GM19455 (cell line): ENCODE measurements around the gene THRAP3.

Source experiments
- ATAC-seq: cut with Tn5 transposase; IDR thresholded peaks from one replicate; pipeline ENCODE4 v1.9.1; 2021; ENCODE audit not compliant: unreplicated experiment

Gene THRAP3

GRCh38 chr1:36323636-36324352, 99.6 kb downstream of the THRAP3 start, which contains the start of gene EVA1B:
Gene EVA1B (minus strand): TSS chr1:36323645. CDS start chr1:36323037, 608 bp downstream.
- ATAC-seq = no peak

- ATAC-seq = no peak
These were observed 100.1 kb downstream of the THRAP3 start for GRCh38 chr1:36324353-36324703.

GRCh38 chr1:36326499-36326898, 102.3 kb downstream of the THRAP3 start:
- ATAC-seq = no peak

- ATAC-seq = no peak
These were observed 103.3 kb downstream of the THRAP3 start for GRCh38 chr1:36327421-36328087.

GRCh38 chr1:36328088-36328480, 103.8 kb downstream of the THRAP3 start:
- ATAC-seq = no peak

GRCh38 chr1:36328713-36329112, 104.5 kb downstream of the THRAP3 start:
- ATAC-seq = no peak

GRCh38 chr1:36329817-36330216, 105.6 kb downstream of the THRAP3 start:
- no peak for ATAC-seq

GRCh38 chr1:36330940-36331339, 106.7 kb downstream of the THRAP3 start:
- no peak for ATAC-seq

- no peak for ATAC-seq
These were observed 113.6 kb downstream of the THRAP3 start for GRCh38 chr1:36337830-36338229.

GRCh38 chr1:36339215-36339614, 115.0 kb downstream of the THRAP3 start:
- ATAC-seq = no peak

GRCh38 chr1:36339615-36340014, 115.4 kb downstream of the THRAP3 start:
- ATAC-seq = no peak

GRCh38 chr1:36341626-36342320, 117.5 kb downstream of the THRAP3 start:
- no peak for ATAC-seq

GRCh38 chr1:36342426-36343185, 118.4 kb downstream of the THRAP3 start:
- no peak for ATAC-seq

- ATAC-seq = no peak
These were observed 119.6 kb downstream of the THRAP3 start for GRCh38 chr1:36343651-36344394.

- ATAC-seq = no peak
These were observed 120.1 kb downstream of the THRAP3 start for GRCh38 chr1:36344395-36344680.

GRCh38 chr1:36345353-36345752, 121.1 kb downstream of the THRAP3 start:
- no peak for ATAC-seq

GRCh38 chr1:36346741-36347370, 122.6 kb downstream of the THRAP3 start:
- no peak for ATAC-seq

GRCh38 chr1:36349241-36349671, 125.0 kb downstream of the THRAP3 start:
- no peak for ATAC-seq

- no peak for ATAC-seq
These were observed 125.6 kb downstream of the THRAP3 start for GRCh38 chr1:36349839-36350238.

GRCh38 chr1:36350659-36351226, 126.5 kb downstream of the THRAP3 start:
- ATAC-seq = no peak
